HG03175 (cell line): ENCODE data around the gene ZNF652.

Experiments used
- ATAC-seq: cut with Tn5 transposase; IDR thresholded peaks from one replicate; pipeline ENCODE4 v1.9.1; 2021; ENCODE audit warnings: mild to moderate bottlenecking, moderate library complexity; ENCODE audit not compliant: unreplicated experiment

ZNF652 gene

GRCh38 chr17:49359990-49360795 is 1.9 kb downstream of the ZNF652 start:
- ATAC-seq, result no peak

- peak; percentile 24 for ATAC-seq
These were observed 3.3 kb downstream of the ZNF652 start for GRCh38 chr17:49358641-49359247.

GRCh38 chr17:49357516-49357915 is 4.5 kb downstream of the ZNF652 start:
- no peak for ATAC-seq

- ATAC-seq, result no peak
These were observed 5.7 kb downstream of the ZNF652 start for GRCh38 chr17:49356320-49356719.

GRCh38 chr17:49353607-49354006 is 8.4 kb downstream of the ZNF652 start:
- no peak for ATAC-seq

GRCh38 chr17:49352587-49353154 is 9.4 kb downstream of the ZNF652 start:
- ATAC-seq, result no peak

GRCh38 chr17:49351572-49352140 is 10.4 kb downstream of the ZNF652 start:
- no peak for ATAC-seq

- no peak for ATAC-seq
These were observed 12.5 kb downstream of the ZNF652 start for GRCh38 chr17:49349541-49349940.

- ATAC-seq, result no peak
These were observed 17.1 kb downstream of the ZNF652 start for GRCh38 chr17:49344914-49345313.

GRCh38 chr17:49343273-49343672 is 18.8 kb downstream of the ZNF652 start:
- ATAC-seq, result no peak

- ATAC-seq, result peak; percentile 37
These were observed 19.5 kb downstream of the ZNF652 start for GRCh38 chr17:49342575-49342936.

- no peak for ATAC-seq
These were observed 20.7 kb downstream of the ZNF652 start for GRCh38 chr17:49341356-49341755.

GRCh38 chr17:49339354-49339753 is 22.7 kb downstream of the ZNF652 start:
- no peak for ATAC-seq

- ATAC-seq, result no peak
These were observed 23.2 kb downstream of the ZNF652 start for GRCh38 chr17:49338883-49339282.

GRCh38 chr17:49337884-49338283 is 24.2 kb downstream of the ZNF652 start:
- no peak for ATAC-seq

GRCh38 chr17:49334744-49335512 is 27.1 kb downstream of the ZNF652 start:
- ATAC-seq, result no peak

GRCh38 chr17:49333804-49334203 is 28.2 kb downstream of the ZNF652 start:
- ATAC-seq, result no peak

- peak; percentile 55 for ATAC-seq
These were observed 33.9 kb downstream of the ZNF652 start for GRCh38 chr17:49327835-49328784.

GRCh38 chr17:49325980-49326379 is 36.1 kb downstream of the ZNF652 start:
- ATAC-seq, result no peak

- ATAC-seq, result no peak
These were observed 43.5 kb downstream of the ZNF652 start for GRCh38 chr17:49318435-49318965.
